Endometrium (tissue), 2 donors: ENCODE results near the gene EEF1AKMT3.

Source experiments
- FAIRE-seq: peaks from 2 replicates; lab custom pipeline; 2012; peaks lifted over from hg19 to GRCh38; lab: Jason Lieb, UNC
- donor health status: control.
- donor health status: control.

EEF1AKMT3 gene

DNA sequence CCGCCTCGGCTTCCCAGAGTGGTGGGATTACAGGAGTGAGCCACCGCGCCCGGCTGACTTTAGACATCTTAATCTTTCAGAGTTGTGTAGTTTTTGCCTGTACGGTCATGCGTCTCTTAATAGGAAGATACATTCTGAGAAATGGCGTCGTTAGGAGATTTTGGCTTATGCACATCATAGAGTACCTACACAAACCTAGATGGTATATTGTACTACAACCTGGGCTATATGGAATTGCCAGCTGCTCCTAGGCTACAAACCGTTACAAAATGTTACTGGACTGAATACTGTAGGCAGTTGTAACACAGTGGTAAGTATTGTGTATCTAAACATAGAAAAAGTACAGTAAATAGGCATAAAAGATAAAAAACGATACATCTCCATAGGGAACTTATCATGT is 11.4 kb downstream of the EEF1AKMT3 start:
- FAIRE-seq: no peak

DNA sequence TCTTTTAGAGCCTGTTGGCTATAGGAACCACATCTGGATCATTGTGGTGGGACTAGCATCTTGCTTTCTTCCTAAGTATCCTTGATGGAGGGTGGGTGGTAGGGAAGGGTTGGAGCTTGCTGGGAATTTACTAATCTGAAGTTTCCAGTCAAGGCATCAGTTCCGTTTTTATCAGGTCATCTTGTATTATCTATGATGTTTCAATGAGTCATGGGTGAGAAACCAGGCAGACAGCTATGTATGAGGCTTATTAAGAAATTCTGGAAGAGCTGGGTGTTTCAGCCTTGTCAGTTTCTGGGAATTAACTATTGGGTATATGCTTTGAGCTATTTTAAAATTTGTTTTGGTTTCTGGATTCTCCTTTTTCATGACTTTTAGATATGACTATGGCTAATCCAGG is 21.5 kb downstream of the EEF1AKMT3 start:
- FAIRE-seq: no peak

DNA sequence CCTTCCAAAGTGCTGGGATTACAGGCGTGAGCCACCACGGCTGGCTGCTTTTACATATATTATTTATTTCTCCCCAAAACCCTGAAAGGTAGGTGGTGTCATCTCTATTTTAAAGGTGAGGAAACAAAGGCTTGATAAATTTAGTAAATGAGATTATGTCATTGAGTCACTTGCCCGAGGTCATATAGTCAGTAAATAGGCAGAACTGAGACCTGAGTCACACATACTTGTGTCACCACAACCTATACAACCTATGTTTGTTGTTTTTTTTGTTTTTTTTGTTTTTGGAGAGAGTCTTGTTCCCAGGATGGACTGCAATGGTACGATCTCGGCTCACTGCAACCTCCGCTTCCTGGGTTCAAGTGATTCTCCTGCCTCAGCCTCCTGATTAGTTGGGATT is 22.9 kb downstream of the EEF1AKMT3 start:
- FAIRE-seq: no peak

DNA sequence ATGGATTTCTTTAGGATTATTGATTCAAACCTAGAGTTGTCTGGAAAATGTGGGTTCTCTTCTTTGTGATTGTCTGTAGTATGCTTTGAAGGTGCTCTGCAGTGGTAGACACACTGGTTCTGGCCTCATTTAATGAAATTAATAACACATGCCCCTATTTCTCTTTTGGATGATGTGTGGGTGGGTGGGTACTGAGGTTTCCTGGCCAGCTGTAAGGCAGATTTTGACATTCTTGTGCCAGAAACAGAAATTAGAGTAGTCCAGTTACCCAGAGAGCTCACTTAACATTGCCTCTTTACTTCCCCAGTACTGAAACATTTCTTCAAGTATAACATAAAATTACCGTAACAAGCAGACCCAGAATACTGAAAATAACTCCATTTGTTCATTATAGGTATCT is 24.6 kb downstream of the EEF1AKMT3 start:
- FAIRE-seq: no peak

DNA sequence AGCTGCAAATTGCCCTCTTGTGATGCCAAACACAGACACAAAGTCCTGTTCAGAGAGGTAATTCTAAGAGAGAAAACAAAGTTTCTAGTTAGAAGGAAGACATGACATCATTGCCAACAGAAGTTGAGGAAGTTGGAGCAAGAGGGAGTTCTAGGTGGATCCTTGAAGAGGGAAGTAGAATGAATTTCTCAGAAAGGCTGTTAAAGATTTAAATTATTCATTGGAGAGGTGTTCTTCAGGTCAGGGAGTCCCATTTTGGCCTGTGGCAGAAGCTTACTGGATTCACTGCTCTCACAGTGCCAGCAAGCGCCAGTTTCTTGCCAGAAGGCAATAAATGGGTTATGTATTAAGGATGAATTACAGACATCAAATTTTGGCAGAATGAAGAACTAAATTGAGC is 25.5 kb downstream of the EEF1AKMT3 start:
- no peak for FAIRE-seq

DNA sequence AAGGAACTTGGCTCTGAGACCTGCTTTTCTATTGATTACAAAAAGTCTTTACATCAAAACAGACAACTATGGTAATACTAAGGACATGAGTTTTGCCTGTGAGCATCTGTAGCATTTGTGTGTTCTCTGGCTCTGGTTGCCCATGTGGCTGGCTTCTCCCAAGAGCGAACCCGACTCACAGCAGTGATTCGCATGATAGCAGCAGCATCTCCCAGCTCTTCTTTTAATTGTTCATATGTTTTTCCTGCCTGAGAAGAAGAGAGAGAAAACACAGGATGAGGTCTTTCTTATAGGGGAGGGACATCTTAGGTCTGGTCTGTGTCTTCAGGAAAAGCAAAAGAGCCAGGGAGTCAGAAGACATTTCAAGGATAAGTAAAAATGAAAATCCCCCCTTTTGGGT is 28.6 kb downstream of the EEF1AKMT3 start:
- no peak for FAIRE-seq

DNA sequence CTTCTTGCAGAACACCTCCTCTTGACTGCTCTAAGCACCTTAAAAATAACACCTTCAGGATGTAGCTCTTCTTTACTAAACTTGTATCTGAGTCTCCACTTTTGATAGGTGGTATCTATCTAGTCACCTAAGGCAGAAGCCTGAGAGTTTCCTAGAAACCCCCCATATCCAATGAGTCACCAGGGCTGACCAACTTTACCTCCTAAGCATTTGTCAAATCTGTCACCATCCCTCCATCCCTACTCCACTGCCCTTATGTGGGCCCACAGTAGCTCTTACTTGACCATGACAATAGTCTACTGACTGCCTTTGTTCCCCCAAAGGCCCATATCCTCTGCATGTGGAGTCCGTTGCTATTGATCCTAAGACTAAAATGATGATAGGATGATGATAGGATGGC is 30.2 kb downstream of the EEF1AKMT3 start:
- FAIRE-seq: no peak

DNA sequence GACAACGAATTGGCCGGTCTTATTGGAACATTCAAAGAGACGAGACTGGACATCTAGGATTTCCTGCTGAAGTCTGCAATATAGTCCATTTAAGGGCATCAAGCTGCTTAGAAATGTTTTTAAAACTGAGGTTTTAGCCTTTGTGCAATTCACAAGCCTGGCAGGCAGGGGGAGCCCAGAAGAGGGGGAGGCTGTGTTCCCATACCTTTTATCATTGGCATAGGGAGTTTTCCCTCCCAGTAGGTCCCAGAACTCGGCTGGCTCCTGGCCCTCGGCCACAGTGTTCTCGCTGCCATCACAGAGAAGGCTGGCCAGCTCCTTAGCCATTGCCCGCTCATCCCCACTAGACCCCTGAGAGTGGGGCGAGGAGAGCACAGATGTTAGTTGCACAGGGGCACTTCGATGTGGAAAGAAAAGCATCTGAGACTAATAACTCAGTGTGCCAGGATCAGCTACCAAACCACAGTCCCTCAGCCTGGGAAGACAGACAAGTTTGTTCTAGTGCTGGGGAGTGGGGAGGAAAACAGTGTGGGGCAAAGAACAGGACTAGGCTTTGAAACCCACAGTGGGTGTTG is 31.0 kb downstream of the EEF1AKMT3 start:
- no peak for FAIRE-seq

DNA sequence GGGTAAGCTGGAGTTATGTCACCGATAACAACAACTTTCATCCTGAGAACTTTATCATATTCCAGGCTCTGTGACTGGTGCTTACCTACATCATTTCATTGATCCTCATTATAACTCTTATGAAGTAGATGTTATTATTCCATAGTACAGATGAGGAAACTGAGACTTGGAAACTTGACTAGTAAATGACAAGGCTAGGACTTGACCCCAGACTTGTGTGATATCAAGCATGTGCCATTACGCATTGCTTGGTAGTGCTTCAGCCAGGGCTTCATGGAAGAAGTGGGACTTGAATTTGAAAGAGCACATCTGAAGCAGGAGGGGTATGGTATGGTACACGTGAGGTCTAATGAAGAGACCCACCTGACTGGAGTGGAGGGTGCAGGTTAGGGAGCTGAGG is 34.3 kb downstream of the EEF1AKMT3 start:
- no peak for FAIRE-seq

DNA sequence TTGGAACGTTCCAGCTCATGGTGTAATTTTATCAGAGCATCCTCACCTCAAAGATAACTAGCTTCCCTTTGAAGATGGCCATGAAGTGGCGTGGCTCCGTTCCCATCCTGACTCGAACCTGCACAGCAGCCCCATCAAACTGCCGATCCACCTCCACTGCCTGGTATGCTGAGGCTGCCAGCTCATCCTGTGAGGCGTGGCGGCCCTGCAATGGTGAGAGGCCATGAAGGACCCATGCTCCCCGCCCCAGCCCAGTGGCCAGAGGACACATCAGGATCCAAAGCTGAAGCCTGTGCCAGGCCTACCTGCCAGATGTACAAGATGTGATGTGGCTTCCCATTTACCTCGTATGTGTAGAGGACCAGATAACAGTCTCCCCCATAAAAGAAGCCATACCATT is 34.9 kb downstream of the EEF1AKMT3 start:
- FAIRE-seq: no peak

DNA sequence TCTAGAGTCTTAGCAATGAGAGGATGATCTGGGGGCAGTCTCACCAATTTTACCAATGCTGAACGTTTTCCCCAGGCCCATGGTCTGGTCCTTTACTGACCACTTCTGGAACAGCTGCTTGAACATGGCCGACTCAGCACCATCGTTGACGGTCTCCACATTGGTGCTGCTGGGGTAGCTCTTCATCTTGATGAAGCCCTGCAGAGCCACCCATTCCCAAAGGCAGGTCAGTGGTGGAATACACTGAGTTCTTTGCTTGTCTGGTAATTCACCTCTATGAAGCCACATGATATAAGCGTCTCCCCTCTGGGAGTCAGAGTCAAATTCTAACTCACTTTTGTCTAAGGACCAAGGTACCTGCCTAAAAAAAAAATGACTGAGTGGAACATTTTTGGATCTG is 35.9 kb downstream of the EEF1AKMT3 start:
- no peak for FAIRE-seq

DNA sequence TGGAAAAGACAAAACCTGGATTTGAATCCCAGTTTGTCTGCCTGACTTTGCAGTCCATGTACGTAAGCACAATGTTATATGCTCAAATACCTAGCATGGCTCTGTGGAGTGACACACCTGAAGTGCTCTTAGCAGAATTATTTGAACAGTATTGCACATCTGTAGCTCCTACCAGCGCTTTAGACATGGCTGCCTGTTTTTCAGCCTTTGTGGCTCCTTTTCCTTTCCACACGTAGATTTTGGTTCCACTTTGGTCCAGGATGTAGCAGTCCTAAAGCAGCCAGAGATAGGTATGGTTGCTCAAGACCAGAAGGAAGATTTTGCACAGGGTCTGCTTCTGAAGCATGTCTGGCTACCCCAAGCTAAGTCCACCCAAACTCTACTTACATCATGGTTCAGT is 37.0 kb downstream of the EEF1AKMT3 start:
- no peak for FAIRE-seq

DNA sequence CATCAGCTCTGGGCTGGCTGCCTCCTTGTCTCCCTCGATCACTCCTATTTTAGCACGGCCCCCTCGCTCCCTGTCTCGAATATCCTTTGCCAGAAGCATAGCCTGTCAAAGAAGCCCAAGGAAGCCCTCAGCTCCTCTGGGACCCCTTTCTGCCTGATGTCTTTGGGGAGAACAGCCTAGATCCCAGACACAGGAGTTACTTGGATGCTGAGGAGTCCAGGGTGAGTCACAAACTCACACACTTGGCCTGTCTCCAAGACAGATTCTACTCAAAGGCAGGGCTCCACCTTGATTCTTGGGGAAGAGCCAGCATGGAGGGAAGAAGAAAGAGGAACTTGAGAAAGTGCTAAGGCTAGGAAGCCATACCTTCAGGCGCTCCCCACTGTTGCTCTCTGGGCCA is 38.0 kb downstream of the EEF1AKMT3 start:
- FAIRE-seq: no peak

DNA sequence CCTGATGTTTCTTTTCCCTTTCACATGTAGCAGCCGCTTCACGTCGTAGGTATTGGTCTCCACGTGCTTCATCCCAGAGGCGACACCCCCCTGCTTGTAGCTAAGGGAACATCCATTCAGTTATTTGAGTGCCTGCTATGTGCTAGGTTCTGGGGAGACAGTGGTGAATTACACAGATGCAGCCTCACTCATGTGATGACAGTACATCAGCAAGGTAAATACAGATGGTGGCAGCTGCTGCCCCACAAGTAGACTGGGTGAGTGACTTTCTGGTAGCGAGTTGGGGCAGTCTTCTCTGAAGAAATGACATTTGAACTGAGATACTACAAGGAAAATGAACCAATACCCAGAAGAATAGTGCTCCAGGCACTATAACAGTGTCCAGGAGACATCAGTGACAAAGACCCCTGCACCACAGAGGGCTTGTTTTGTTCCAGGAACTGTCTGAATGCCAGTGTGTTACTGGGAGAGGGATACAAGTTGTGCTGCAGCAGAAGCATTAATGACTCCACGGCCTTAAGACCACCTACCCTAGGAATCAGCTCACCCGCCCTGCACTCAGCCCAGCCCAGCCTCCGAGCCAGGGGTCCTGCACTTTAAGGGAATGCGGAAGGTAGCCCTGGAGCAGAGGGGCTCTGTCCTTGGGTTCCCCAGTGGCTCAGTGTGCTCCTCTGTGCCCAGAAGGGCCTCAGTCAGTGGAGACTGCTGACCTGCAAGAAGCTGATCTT is 38.8 kb downstream of the EEF1AKMT3 start:
- FAIRE-seq: no peak

DNA sequence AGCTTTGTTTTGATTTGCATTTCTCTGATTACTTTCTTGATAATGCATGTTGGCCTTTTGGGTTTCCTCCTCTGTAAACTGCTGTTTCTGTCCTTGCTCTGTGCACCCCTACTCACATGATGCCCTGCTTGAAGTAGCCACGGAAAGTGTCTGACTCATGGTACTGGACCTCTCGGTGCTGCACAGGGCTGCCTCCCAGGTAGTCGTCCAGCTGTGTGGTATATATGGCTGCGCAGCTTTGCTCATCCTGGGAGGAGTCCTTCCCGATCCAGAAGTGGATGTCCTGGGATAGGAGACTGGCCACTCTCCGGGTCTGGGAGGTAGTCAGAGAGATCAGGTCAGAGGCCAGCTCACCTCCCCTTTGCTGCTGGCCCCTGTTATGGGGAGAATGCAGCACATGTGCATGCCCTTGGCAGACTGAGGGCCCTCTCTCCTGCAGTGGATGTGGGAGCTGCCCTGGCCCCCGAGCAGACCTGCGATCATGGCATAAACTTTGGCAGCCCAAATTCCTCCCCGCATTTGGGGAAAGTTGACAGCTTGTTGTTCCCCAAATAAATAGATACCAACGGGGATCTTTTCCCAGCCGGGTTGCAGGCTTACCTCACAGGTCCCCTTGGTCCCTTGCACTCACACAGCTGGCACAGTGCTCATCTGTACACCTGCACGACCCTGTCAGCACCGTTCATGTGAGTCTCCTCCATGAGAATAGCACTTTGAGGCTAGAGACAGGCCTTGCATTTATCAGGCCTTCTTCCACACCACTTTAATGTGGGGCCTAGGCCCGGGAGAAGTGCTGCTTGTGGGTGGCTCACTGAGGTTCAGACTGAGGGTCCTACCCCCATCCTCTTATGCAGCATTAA is 40.9 kb downstream of the EEF1AKMT3 start:
- FAIRE-seq: no peak

DNA sequence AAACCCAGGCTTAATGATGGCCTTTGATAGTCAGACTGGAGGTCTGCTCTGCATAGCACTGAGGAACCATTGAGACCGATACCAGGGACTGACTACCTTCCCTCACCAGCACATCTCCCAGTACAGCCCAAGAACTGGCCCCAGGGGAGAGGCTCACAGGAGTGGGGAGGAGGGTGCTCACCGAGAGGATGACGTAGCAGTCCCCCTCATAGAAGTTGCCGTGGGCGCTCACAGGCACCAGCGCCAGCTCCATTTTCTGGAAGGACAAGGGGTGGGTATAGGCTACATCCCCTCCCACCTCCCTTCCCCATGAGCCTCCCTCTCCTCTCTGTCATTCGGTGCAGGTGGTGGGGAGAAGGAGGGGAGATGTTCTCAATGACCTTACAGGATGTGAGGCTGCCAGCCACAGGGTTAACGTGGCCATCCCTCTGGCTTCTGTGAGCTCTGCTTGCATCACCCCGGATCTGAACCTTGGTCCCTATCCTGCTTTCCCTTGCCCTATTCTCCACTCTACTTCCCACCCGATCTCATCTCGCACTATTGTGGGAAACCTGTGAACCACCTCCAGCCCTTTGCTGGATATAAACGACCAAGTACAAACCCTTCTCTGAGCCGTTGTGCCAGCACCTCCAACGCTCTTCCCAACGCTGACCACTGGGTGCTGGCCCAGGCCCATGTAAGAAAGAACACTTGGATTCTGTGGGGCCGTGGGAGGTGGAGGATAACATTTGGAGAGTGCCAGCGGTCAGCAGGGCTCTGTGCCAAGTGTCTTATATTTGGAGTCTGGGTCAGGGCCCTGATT is 41.8 kb downstream of the EEF1AKMT3 start:
- FAIRE-seq: no peak

DNA sequence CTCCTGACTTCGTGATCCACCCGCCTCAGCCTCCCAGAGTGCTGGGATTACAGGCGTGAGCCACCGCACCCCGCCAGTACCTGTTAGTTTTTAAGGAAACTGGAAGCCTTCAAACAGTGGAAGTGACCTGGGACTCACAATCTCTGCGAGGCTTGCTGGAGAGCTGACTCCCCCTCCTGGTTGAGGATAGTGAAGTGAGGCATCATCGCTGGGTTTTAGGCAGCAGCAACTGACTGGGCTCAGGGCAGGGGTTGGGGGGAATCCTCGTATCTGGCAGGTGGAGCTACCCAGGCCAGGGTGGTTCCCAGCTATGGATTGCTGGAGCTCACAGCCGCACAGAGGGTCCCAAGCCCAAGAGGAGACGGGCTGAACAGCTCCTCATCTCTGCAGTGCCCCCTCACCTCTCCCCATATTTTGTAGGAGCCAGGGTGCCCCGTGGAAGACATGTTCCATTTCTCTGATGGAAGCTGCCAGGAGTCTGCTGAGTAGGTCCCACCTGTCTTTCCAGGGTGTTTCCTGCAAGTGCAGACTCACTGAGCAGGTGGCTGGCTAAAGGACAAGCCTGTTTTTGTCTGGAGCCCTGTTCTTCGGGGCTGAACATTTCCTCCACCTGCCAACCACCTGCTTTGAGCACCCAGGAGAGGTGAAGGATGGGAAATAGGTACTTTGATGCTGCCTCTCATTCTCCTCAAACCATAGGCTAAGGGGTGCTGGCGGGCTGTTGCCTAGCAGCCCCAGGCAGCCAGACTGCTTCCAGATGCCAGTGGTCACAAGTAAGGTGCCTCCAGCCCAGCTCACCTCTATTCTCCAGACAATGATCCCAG is 43.0 kb downstream of the EEF1AKMT3 start:
- no peak for FAIRE-seq

DNA sequence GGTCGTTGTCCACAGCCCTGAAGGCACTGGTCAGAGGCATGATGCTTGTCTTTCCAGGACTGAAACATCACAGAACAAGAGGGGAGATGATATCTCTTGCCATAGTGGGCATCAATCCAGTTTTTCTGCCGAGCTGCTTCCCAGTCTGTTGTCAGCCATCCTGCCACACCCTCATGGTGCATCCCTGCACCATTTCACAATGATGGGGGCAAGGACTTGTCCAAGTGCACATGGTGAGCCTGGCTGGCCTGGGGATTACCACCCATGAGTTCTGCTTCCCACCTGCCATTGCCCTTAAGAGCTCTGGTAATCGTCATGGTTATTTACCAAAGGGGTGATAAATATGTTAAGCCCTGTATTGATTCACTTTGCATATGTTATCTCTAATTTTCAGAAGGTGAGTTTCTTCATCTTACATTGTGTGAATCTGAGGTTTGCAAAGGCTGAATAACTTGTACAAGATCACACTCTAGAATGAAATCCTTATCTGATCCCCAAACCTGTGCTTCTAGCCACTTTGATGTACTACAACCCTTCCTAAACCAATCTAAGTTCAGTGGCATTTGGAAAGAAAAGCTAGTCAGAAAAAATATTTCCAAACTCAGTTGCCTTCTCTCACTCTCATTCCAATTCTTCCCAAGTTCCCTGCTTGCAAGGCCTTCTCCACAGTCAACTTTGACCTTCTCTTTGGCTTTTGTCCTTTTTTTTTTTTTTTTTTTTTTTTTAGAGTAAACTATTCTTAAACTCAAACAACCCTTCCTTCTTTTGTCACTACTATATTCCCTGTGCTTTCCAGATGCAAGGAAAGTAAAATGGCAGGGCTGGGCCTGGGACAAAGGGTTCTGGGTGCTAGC is 43.8 kb downstream of the EEF1AKMT3 start:
- FAIRE-seq: no peak

DNA sequence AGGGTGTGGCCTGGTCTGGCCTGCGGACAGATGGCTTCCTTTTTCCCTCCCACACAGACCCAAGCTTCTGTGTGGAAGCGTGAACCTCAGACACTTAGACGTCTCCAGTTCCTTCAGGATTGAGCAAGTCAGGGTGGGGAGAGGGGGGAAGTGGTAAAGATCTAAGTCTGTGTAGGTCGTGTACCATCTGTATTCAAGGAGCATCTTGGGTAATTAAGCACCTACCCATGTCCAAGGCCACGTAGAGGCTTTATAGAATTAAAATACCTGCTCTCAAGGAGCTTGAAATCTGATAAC is 44.4 kb downstream of the EEF1AKMT3 start:
- no peak for FAIRE-seq

DNA sequence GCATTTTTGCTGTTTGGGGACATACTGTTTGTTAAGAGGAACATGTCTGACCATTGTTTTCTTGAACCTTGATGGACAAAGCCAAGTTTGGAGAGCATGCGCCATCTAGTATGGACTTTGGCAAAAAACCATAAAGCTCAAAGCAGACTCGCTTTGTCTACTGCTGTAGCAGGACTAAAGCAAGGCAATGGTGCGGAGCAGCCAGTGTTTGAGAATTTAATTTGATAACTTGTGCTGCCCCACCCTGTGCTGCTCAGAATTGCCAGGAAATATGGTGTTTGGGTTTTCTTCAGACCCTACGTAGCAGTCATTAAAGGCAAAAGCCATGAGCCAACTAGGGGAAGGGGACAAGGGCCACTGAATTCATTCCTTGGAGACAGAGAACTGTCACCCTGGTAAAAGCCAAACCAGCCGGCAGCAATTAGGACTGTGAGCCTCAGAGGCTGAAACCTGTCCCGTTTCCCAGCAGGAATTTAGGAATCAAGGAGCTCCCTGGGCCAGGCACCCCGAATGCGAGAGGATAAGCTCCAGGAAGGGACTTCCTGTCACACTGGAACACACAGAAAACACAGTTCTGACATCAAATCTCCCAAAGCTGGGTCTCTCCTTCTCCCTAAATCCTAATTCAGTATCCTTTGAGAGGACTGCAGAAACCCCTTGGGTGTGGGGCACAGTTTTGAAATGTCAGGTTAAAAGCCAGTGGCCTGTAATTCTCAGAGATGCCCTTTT is 45.0 kb downstream of the EEF1AKMT3 start:
- no peak for FAIRE-seq
